GM12878 (cell line): ENCODE results near the gene MARCHF9. TPM values are rescaled to one million over a fixed set of nuclear protein-coding genes. Genes with fewer than 3 reads are reported as not detected.

Experiments used
- ATAC-seq: fragments of 200-7000 bp; cut with Tn5 transposase; 3 replicates; pipeline ENCODE4 v1.9.1; 2020; ENCODE audit warnings: mild to moderate bottlenecking, moderate library complexity
- BruUV-seq: library from RNA; stranded (reverse); fragments of 400-500 nt; replicated peaks from 2 replicates; lab custom pipeline; 2021; lab: Mats Ljungman, UMichigan
- CTCF ChIA-PET: fragments of 300-600 bp; sonication (Branson Sonifier 250); formaldehyde crosslinking; extraction: SDS; loops from one replicate; lab custom pipeline; 2021; ENCODE audit warnings: inconsistent platforms; lab: Yijun Ruan, JAX
- POLR2A ChIA-PET: fragments of 350-600 bp; formaldehyde crosslinking; extraction: SDS; loops from one replicate; lab custom pipeline; 2021; ENCODE audit warnings: inconsistent platforms; lab: Charles Lee
- RAD21 ChIA-PET: fragments of 300-600 bp; sonication (Branson Sonifier 250); formaldehyde crosslinking; loops from one replicate; lab custom pipeline; 2023; ENCODE audit warnings: antibody characterized with exemption; ENCODE audit not compliant: unreplicated experiment; lab: Charles Lee
- SMC1A ChIA-PET: fragments of 300-600 bp; sonication (Branson Sonifier 250); formaldehyde crosslinking; loops from one replicate; lab custom pipeline; 2023; ENCODE audit not compliant: unreplicated experiment, uncharacterized antibody; lab: Charles Lee
- DNase-seq: peaks from one replicate; pipeline ENCODE4 v3.0.0-alpha.2; 2011; ENCODE audit warnings: low read depth, low spot score
- FAIRE-seq: peaks from 3 replicates; lab custom pipeline; 2011; peaks lifted over from hg19 to GRCh38; lab: Jason Lieb, UNC
- H2AFZ ChIP-seq: 2 replicates; pipeline ENCODE4 v1.6.0; 2011; ENCODE audit warnings: low read depth, low read length, control low read depth; ENCODE audit not compliant: control insufficient read depth
- H3K27ac ChIP-seq: 2 replicates; pipeline ENCODE4 v1.5.1; 2011; ENCODE audit warnings: control low read depth; ENCODE audit not compliant: control insufficient read depth, insufficient read depth
- H3K27me3 ChIP-seq, 2 experiments: replicated peaks in 1 of 2; 2 replicates each; pipeline versions ENCODE4 v1.6.0 to v1.6.1; 2011; ENCODE audit warnings: low read length in 1 of 2; ENCODE audit not compliant: control insufficient read depth in 2 of 2, insufficient read depth in 2 of 2
- H3K36me3 ChIP-seq, 2 experiments: 2 replicates each; pipeline ENCODE4 v1.5.1; 2011; ENCODE audit warnings: low read length in 1 of 2; ENCODE audit not compliant: control insufficient read depth in 2 of 2, insufficient read depth in 2 of 2
- H3K4me1 ChIP-seq: 2 replicates; pipeline ENCODE4 v1.6.1; 2011; ENCODE audit warnings: mild to moderate bottlenecking, low read length, moderate library complexity, mixed read lengths; ENCODE audit not compliant: control insufficient read depth, insufficient read depth
- H3K4me2 ChIP-seq: 2 replicates; pipeline ENCODE4 v1.6.0; 2011; ENCODE audit warnings: control low read depth; ENCODE audit not compliant: control insufficient read depth, insufficient read depth
- H3K4me3 ChIP-seq: fragments of 200-600 bp; sonication (generic); 2 replicates; pipeline ENCODE4 v1.5.1; 2016
- H3K79me2 ChIP-seq: 2 replicates; pipeline ENCODE4 v1.6.0; 2011; ENCODE audit warnings: low read length; ENCODE audit not compliant: control insufficient read depth, insufficient read depth
- H3K9ac ChIP-seq: 2 replicates; pipeline ENCODE4 v1.8.0; 2011; ENCODE audit warnings: low read length, control low read depth, mixed read lengths; ENCODE audit not compliant: control insufficient read depth, insufficient read depth
- H3K9me3 ChIP-seq: replicated peaks from 3 replicates; pipeline ENCODE4 v1.5.1; 2011; ENCODE audit warnings: mild to moderate bottlenecking, low read length; ENCODE audit not compliant: control insufficient read depth, insufficient read depth
- H4K20me1 ChIP-seq: 2 replicates; pipeline ENCODE4 v1.6.0; 2011; ENCODE audit not compliant: control insufficient read depth, insufficient read depth
- BCL11A ChIP-seq: IDR thresholded peaks from 2 replicates; pipeline ENCODE4 v1.6.1; 2011; ENCODE audit warnings: low read depth, low read length
- EP300 ChIP-seq, 2 experiments: fragments of 150-350 bp in 1 of 2; IDR thresholded peaks; 2 replicates each; pipeline ENCODE4 v1.6.1; 2011 to 2012; ENCODE audit warnings: low read depth in 2 of 2, low read length in 2 of 2, borderline replicate concordance in 1 of 2, improper control_type of control experiment in 1 of 2, inconsistent platforms in 1 of 2; ENCODE audit not compliant: control insufficient read depth in 1 of 2
- FOXK2 ChIP-seq: fragments of 450-650 bp; IDR thresholded peaks from 2 replicates; pipeline ENCODE4 v1.6.1; 2017; ENCODE audit warnings: mild to moderate bottlenecking, moderate library complexity
- GABPA ChIP-seq: IDR thresholded peaks from 2 replicates; pipeline ENCODE4 v1.6.1; 2014; ENCODE audit warnings: antibody characterized with exemption, low read depth, mild to moderate bottlenecking, inconsistent platforms
- NBN ChIP-seq: fragments of 450-650 bp; IDR thresholded peaks from 2 replicates; pipeline ENCODE4 v1.6.1; 2016
- NFYB ChIP-seq: IDR thresholded peaks from 2 replicates; pipeline ENCODE4 v1.6.1; 2011; ENCODE audit warnings: low read depth, mild to moderate bottlenecking, low read length, improper control_type of control experiment, moderate library complexity; ENCODE audit not compliant: insufficient read depth
- PAX8 ChIP-seq: fragments of 450-650 bp; IDR thresholded peaks from 2 replicates; pipeline ENCODE4 v1.6.1; 2017; ENCODE audit warnings: mild to moderate bottlenecking, moderate library complexity
- RFX5 ChIP-seq: IDR thresholded peaks from 2 replicates; pipeline ENCODE4 v1.6.1; 2011; ENCODE audit warnings: low read depth, low read length, improper control_type of control experiment
- SMARCA5 ChIP-seq: fragments of 450-650 bp; IDR thresholded peaks from 2 replicates; pipeline ENCODE4 v1.6.1; 2017; ENCODE audit warnings: mild to moderate bottlenecking
- TBL1XR1 ChIP-seq: IDR thresholded peaks from 2 replicates; pipeline ENCODE4 v1.6.1; 2012; ENCODE audit warnings: low read depth, low read length, improper control_type of control experiment
- WGBS: methylation state at CpG from one replicate; pipeline ENCODE4 v1.1.6; 2016; ENCODE audit warnings: low lambda C conversion rate; ENCODE audit not compliant: insufficient replicate concordance, insufficient coverage; ENCODE audit errors: missing lambda C conversion rate; 5-methylcytosine and 5-hydroxymethylcytosine counted together
- in situ Hi-C: fragments of 300-500 bp; cut with MboI; formaldehyde crosslinking; loops from 9 replicates; pipeline ENCODE4 v1.14.3; 2018; ENCODE audit warnings: mixed read lengths
- intact Hi-C: fragments of 100-400 bp; cut with micrococcal nuclease; formaldehyde crosslinking; loops from one replicate; pipeline ENCODE4 v1.14.2; 2022; ENCODE audit not compliant: unreplicated experiment
- polyA plus RNA-seq, 11 experiments: library from polyadenylated mRNA; depleted of rRNA in 4 of 11; unstranded in 6 of 11; stranded (reverse) in 5 of 11; fragments of >200 nt; fragmentation: Nextera tagmentation in 4 of 11; fragmentation: Illumina TruSeq in 1 of 11; extraction: Ambion mirVana in 4 of 11; extraction: Trizol in 1 of 11; gene quantifications; 1 replicate in 1 of 11; 2 replicates in 10 of 11; pipeline versions ENCODE4 v1.2.1 to v1.2.3, GENCODE V29; 2011 to 2016; ENCODE audit warnings: inconsistent platforms in 2 of 11, missing spikeins in 2 of 11, low read depth in 1 of 11
- total RNA-seq, 4 experiments: library from RNA; depleted of rRNA in 3 of 4; stranded (reverse); fragments of >200 nt in 3 of 4; fragmentation: Illumina TruSeq in 1 of 4; extraction: Trizol in 1 of 4; gene quantifications; 2 replicates each; pipeline versions ENCODE4 v1.2.1 to v1.2.3, GENCODE V29; 2013 to 2021
- TF ChIP-seq, protein P1 (sequence below): fragments of 450-650 bp; IDR thresholded peaks from 2 replicates; pipeline ENCODE4 v1.6.1; 2016; ENCODE audit warnings: mild to moderate bottlenecking
- TF ChIP-seq, protein P2 (sequence below): fragments of 450-650 bp; IDR thresholded peaks from 2 replicates; pipeline ENCODE4 v1.6.1; 2014; ENCODE audit warnings: mild to moderate bottlenecking
- TF ChIP-seq, protein P3 (sequence below): IDR thresholded peaks from 2 replicates; pipeline ENCODE4 v1.6.1; 2012; ENCODE audit warnings: improper control_type of control experiment, low read depth, low read length; ENCODE audit not compliant: insufficient replicate concordance

The MARCHF9 gene
- total and polyA plus RNA-seq, 10 of the 15 experiments (the other 5 are each of a cell fraction or from before 2014, with no cell fraction given): 2.4 to 29.3 (median 13.0) TPM

DNA sequence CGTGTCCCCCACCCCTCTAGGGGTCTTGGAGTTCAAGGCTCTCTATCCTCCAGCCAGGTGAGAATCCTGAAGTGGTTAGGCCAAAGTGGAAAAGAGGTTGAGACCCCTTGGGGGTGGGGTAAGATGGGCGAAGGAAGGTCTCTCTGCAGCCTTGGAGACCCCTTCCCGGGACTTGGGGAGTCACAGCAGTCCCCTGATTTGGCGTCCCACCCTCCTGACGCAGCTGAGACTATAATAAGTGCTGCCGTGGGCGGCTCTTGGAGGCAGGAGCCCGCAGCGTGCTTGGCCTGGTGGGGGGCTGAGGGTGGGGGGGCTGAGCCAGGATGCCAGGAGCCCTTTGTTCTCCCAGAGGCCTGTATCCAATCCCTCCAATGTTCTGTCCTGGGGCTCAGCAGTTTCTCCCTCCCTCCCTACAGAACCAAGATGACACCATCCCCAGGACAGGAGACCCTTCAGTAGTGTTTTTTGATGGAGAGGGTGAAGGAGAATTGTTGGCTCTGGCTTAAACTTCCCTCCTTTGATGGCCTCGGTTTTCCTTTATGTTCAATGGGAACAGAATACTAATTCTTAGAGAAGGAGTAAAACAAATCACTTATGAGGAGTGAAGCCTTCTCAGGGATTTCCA lies 14.9 kb upstream of the MARCHF9 start:
- Histone ChIP-seq H3K27ac (no peak overlapping the region), H3K4me3 (no peak overlapping the region), H2AFZ (no peak overlapping the region), H3K36me3 (no peaks in the 10 kb centered on the region), H3K27me3 (no peaks in the 10 kb centered on the region), H3K79me2 (peaks cover 20% of the 10 kb centered on the region), H3K9me3 (no peaks in the 10 kb centered on the region), H3K9ac (no peak overlapping the region), H4K20me1 (no peaks in the 10 kb centered on the region), H3K4me2 (peak overlapping the region; percentile 64), H3K4me1 (peaks cover 18% of the 10 kb centered on the region)
- in situ Hi-C loops: no loop called here
- 66% methylated on average over 9 of the region's 10 CpGs for WGBS
- ChIA-PET RAD21 (interaction anchor here (2.4 kb wide), 1 partner anchor 16 kb away, joined by 13 read pairs; no protein-coding TSS in a partner anchor), POLR2A (interaction anchor here (0.9 kb wide), 1 partner anchor 12 kb away, joined by 4 read pairs; the partner anchor contains the start of gene CDK4), CTCF (interaction anchor here (1.1 to 3.8 kb wide), 4 partner anchors 20 to 156 kb away, joined by 3 to 22 read pairs (median 6); partner anchors contain the start of gene OS9), SMC1A (interaction anchor here (0.5 to 1.5 kb wide), 2 partner anchors 157 to 158 kb away, joined by 4 read pairs; no protein-coding TSS in a partner anchor)
- DNase-seq: no peak
- FAIRE-seq: no peak
- intact Hi-C loops: loop anchor here (2.0 kb wide), 1 partner anchor 45 kb away; the partner anchor contains the start of gene OS9
- ATAC-seq: no peak
- no TSS peak for BruUV-seq
- no peak for TF ChIP-seq FOXK2
- TF ChIP-seq, protein P1, sequence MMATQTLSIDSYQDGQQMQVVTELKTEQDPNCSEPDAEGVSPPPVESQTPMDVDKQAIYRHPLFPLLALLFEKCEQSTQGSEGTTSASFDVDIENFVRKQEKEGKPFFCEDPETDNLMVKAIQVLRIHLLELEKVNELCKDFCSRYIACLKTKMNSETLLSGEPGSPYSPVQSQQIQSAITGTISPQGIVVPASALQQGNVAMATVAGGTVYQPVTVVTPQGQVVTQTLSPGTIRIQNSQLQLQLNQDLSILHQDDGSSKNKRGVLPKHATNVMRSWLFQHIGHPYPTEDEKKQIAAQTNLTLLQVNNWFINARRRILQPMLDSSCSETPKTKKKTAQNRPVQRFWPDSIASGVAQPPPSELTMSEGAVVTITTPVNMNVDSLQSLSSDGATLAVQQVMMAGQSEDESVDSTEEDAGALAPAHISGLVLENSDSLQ: no peak
- no peak for TF ChIP-seq NFYB
- no peak for TF ChIP-seq BCL11A
- TF ChIP-seq, protein P2, sequence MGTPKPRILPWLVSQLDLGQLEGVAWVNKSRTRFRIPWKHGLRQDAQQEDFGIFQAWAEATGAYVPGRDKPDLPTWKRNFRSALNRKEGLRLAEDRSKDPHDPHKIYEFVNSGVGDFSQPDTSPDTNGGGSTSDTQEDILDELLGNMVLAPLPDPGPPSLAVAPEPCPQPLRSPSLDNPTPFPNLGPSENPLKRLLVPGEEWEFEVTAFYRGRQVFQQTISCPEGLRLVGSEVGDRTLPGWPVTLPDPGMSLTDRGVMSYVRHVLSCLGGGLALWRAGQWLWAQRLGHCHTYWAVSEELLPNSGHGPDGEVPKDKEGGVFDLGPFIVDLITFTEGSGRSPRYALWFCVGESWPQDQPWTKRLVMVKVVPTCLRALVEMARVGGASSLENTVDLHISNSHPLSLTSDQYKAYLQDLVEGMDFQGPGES: no peak
- TF ChIP-seq NBN: no peak
- no peak for TF ChIP-seq SMARCA5
- no peak for TF ChIP-seq PAX8
- no peak for TF ChIP-seq EP300 (IDR thresholded peaks at IDR 0.05; ENCODE audit: borderline replicate concordance in 1 of 2, control insufficient read depth in 1 of 2, low read depth in 2 of 2, low read length in 2 of 2)
- no peak for TF ChIP-seq RFX5
- TF ChIP-seq GABPA: no peak
- TF ChIP-seq TBL1XR1: no peak
- TF ChIP-seq, protein P3, sequence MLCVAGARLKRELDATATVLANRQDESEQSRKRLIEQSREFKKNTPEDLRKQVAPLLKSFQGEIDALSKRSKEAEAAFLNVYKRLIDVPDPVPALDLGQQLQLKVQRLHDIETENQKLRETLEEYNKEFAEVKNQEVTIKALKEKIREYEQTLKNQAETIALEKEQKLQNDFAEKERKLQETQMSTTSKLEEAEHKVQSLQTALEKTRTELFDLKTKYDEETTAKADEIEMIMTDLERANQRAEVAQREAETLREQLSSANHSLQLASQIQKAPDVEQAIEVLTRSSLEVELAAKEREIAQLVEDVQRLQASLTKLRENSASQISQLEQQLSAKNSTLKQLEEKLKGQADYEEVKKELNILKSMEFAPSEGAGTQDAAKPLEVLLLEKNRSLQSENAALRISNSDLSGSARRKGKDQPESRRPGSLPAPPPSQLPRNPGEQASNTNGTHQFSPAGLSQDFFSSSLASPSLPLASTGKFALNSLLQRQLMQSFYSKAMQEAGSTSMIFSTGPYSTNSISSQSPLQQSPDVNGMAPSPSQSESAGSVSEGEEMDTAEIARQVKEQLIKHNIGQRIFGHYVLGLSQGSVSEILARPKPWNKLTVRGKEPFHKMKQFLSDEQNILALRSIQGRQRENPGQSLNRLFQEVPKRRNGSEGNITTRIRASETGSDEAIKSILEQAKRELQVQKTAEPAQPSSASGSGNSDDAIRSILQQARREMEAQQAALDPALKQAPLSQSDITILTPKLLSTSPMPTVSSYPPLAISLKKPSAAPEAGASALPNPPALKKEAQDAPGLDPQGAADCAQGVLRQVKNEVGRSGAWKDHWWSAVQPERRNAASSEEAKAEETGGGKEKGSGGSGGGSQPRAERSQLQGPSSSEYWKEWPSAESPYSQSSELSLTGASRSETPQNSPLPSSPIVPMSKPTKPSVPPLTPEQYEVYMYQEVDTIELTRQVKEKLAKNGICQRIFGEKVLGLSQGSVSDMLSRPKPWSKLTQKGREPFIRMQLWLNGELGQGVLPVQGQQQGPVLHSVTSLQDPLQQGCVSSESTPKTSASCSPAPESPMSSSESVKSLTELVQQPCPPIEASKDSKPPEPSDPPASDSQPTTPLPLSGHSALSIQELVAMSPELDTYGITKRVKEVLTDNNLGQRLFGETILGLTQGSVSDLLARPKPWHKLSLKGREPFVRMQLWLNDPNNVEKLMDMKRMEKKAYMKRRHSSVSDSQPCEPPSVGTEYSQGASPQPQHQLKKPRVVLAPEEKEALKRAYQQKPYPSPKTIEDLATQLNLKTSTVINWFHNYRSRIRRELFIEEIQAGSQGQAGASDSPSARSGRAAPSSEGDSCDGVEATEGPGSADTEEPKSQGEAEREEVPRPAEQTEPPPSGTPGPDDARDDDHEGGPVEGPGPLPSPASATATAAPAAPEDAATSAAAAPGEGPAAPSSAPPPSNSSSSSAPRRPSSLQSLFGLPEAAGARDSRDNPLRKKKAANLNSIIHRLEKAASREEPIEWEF: no peak
